Epidermal melanocyte (primary cell): Measurements from ENCODE around the gene SREBF1.

Source experiments
- DNase-seq: peaks from one replicate; pipeline ENCODE4 v3.0.0; 2011; ENCODE audit warnings: low spot score; ENCODE audit not compliant: insufficient read length

SREBF1 gene

GRCh38 chr17:17763136-17763535 is 73.7 kb downstream of the SREBF1 start:
- DNase-seq, result no peak

DNA sequence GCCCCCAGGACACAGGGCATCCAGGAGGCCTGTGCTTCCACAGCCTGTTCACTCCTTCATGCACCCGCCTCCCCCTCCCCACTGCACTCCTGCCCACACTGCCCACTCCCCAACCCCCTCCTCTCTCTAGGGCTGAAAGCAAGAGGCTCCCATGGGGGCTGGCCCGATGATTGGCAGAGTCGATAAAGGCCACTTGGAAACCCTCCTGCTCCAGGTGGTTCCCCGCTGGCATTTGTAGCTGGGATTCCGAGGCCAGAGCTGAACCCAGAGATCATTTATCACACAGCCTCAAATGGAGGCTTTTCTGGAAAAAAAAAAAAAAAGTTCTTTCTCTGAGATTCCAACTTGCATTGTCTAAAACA is 74.1 kb downstream of the SREBF1 start:
- no peak for DNase-seq
